ENCODE data around the gene CARS2.

The CARS2 gene

GRCh38 chr13:110651726-110652230 lies 54.1 kb downstream of the CARS2 start:
- DNase-seq (ENCODE audit: low read depth), result no peak

GRCh38 chr13:110651271-110651670 lies 54.6 kb downstream of the CARS2 start:
- DNase-seq (ENCODE audit: low read depth), result no peak

- DNase-seq (ENCODE audit: low read depth), result no peak
Observed at GRCh38 chr13:110650436-110650835, 55.5 kb downstream of the CARS2 start.

- no peak for DNase-seq (ENCODE audit: low read depth)
Observed at GRCh38 chr13:110649551-110649950, 56.4 kb downstream of the CARS2 start.

GRCh38 chr13:110648848-110649421 lies 57.0 kb downstream of the CARS2 start:
- no peak for DNase-seq (ENCODE audit: low read depth)

- no peak for DNase-seq (ENCODE audit: low read depth)
Observed at GRCh38 chr13:110648146-110648819, 57.6 kb downstream of the CARS2 start.

GRCh38 chr13:110647365-110647737 lies 58.6 kb downstream of the CARS2 start:
- DNase-seq (ENCODE audit: low read depth), result no peak

GRCh38 chr13:110646442-110647364 lies 59.2 kb downstream of the CARS2 start:
- DNase-seq (ENCODE audit: low read depth), result no peak

GRCh38 chr13:110645750-110646149 lies 60.2 kb downstream of the CARS2 start:
- no peak for DNase-seq (ENCODE audit: low read depth)

GRCh38 chr13:110644892-110645521 lies 60.9 kb downstream of the CARS2 start:
- no peak for DNase-seq (ENCODE audit: low read depth)

GRCh38 chr13:110643768-110644421 lies 62.0 kb downstream of the CARS2 start:
- no peak for DNase-seq (ENCODE audit: low read depth)

- no peak for DNase-seq (ENCODE audit: low read depth)
Observed at GRCh38 chr13:110643324-110643723, 62.6 kb downstream of the CARS2 start.

GRCh38 chr13:110642291-110642981 lies 63.5 kb downstream of the CARS2 start:
- no peak for DNase-seq (ENCODE audit: low read depth)

GRCh38 chr13:110641055-110642015 lies 64.6 kb downstream of the CARS2 start:
- no peak for DNase-seq (ENCODE audit: low read depth)

- DNase-seq (ENCODE audit: low read depth), result no peak
Observed at GRCh38 chr13:110640591-110641029, 65.3 kb downstream of the CARS2 start.

- no peak for DNase-seq (ENCODE audit: low read depth)
Observed at GRCh38 chr13:110639935-110640334, 66.0 kb downstream of the CARS2 start.

GRCh38 chr13:110638814-110639806 lies 66.8 kb downstream of the CARS2 start:
- no peak for DNase-seq (ENCODE audit: low read depth)

GRCh38 chr13:110638257-110638656 lies 67.7 kb downstream of the CARS2 start:
- no peak for DNase-seq (ENCODE audit: low read depth)

GRCh38 chr13:110637747-110638146 lies 68.2 kb downstream of the CARS2 start:
- no peak for DNase-seq (ENCODE audit: low read depth)

Data from CMK (cell line).